HL-60 (cell line): ENCODE results near the gene IL1B.

Experiments used
- CTCF ChIP-seq: IDR thresholded peaks from one replicate; pipeline ENCODE4 v1.5.1; 2011; ENCODE audit warnings: low read length, control low read depth, inconsistent platforms; ENCODE audit not compliant: insufficient read depth
- GABPA ChIP-seq: IDR thresholded peaks from 2 replicates; pipeline ENCODE4 v1.6.1; 2012; ENCODE audit warnings: low read depth
- POLR2AphosphoS5 ChIP-seq: IDR thresholded peaks from 2 replicates; pipeline ENCODE4 v1.6.1; 2012; ENCODE audit warnings: low read depth

- TF ChIP-seq CTCF (no peak), POLR2AphosphoS5 (no peak), GABPA (no peak)
Observed at GRCh38 chr2:112792419-112792818, 44.2 kb downstream of the IL1B start.
